HepG2 (cell line): Measurements from ENCODE around the gene CEACAM16. TPM values are rescaled to one million over a fixed set of nuclear protein-coding genes. Genes with fewer than 3 reads are reported as not detected.

Experiments used
- ARNTL ChIP-seq: sonication (generic); formaldehyde crosslinking; IDR thresholded peaks from 2 replicates; pipeline ENCODE4 v1.4.0; 2020; ENCODE audit warnings: mild to moderate bottlenecking, missing genetic modification reagents
- HOXA7 ChIP-seq: sonication (generic); formaldehyde crosslinking; IDR thresholded peaks from 2 replicates; pipeline ENCODE4 v1.8.1; 2022; ENCODE audit warnings: mild to moderate bottlenecking, missing genetic modification reagents, moderate library complexity
- ISL2 ChIP-seq: sonication (generic); formaldehyde crosslinking; IDR thresholded peaks from 2 replicates; pipeline ENCODE4 v1.5.0; 2020; ENCODE audit warnings: missing genetic modification reagents
- NFIB ChIP-seq: sonication (generic); formaldehyde crosslinking; IDR thresholded peaks from 2 replicates; pipeline ENCODE4 v1.9.0; 2021; ENCODE audit warnings: missing genetic modification reagents, mild to moderate bottlenecking, borderline replicate concordance
- RCOR2 ChIP-seq: IDR thresholded peaks from 2 replicates; pipeline ENCODE4 v1.6.1; 2016; ENCODE audit warnings: missing biosample characterization, missing genetic modification reagents
- ZBTB33 ChIP-seq: sonication (generic); formaldehyde crosslinking; IDR thresholded peaks from 2 replicates; pipeline ENCODE4 v1.4.0; 2020; ENCODE audit warnings: missing genetic modification reagents
- ZNF407 ChIP-seq: sonication (generic); formaldehyde crosslinking; IDR thresholded peaks from one replicate; pipeline ENCODE4 v1.5.1; 2020; ENCODE audit warnings: mild to moderate bottlenecking, missing genetic modification reagents; ENCODE audit errors: not compliant biosample characterization
- ZNF607 ChIP-seq: sonication (generic); formaldehyde crosslinking; IDR thresholded peaks from 2 replicates; pipeline ENCODE4 v1.5.1; 2020; ENCODE audit warnings: missing genetic modification reagents, mild to moderate bottlenecking, borderline replicate concordance
- ZNF672 ChIP-seq: sonication (generic); formaldehyde crosslinking; IDR thresholded peaks from 2 replicates; pipeline ENCODE4 v1.8.1; 2022; ENCODE audit warnings: missing genetic modification reagents
- polyA plus RNA-seq, 8 experiments: library from polyadenylated mRNA; depleted of rRNA in 3 of 8; stranded (reverse) in 7 of 8; unstranded in 1 of 8; fragments of >200 nt; fragmentation: Illumina TruSeq in 4 of 8; extraction: Trizol in 4 of 8; gene quantifications; 2 replicates each; pipeline versions ENCODE4 v1.2.1 to v1.2.3, GENCODE V29; 2011 to 2016; ENCODE audit warnings: low read depth in 4 of 8, missing spikeins in 1 of 8, mixed read lengths in 1 of 8; ENCODE audit not compliant: insufficient read depth in 1 of 8
- total RNA-seq, 5 experiments: library from RNA; depleted of rRNA; stranded (reverse); fragments of >200 nt; fragmentation: Illumina TruSeq; extraction: Trizol; gene quantifications; 2 replicates each; pipeline ENCODE4 v1.2.3, GENCODE V29; 2016; ENCODE audit warnings: low read depth in 1 of 5
- TF ChIP-seq, protein P1 (sequence below): sonication (generic); formaldehyde crosslinking; IDR thresholded peaks from 2 replicates; pipeline ENCODE4 v1.9.0; 2021; ENCODE audit warnings: missing genetic modification reagents, borderline replicate concordance
- TF ChIP-seq, protein P2 (sequence below): sonication (generic); formaldehyde crosslinking; IDR thresholded peaks from 2 replicates; pipeline ENCODE4 v1.8.1; 2023; ENCODE audit warnings: mild to moderate bottlenecking, missing genetic modification reagents, borderline replicate concordance
- TF ChIP-seq, protein P3 (sequence below): sonication (generic); formaldehyde crosslinking; IDR thresholded peaks from 2 replicates; pipeline ENCODE4 v1.4.0; 2020; ENCODE audit warnings: mild to moderate bottlenecking, missing genetic modification reagents

The CEACAM16 gene
- total and polyA plus RNA-seq, 2 of the 13 experiments (the other 11 are each of a cell fraction or from before 2014, with no cell fraction given) = not detected

DNA sequence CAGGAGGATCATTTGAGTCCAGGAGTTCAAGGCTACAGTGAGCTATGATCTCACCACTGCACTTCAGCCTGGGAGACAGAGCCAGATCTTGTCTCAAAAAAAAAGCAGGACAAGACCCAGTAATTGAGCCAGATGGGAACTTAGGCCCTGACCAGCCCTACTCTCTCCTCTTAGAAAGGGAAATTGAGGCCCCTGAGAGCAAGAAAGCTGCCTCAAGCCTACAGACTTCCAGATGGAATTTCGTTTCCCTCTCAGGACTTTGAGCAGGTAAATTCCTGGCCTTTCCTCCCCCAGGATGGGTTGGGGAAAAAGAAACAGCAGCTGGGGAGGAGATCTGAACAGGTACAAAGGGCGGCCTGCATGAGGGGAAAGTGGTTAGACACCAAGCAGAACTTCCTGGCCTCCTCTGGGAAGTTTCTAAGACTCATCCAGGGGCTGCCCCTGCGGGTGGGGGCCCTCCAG is 46.0 kb downstream of the CEACAM16 start (continued):
- no peak for TF ChIP-seq ZNF407 (CRISPR knock-in tag)
- TF ChIP-seq, protein P1, sequence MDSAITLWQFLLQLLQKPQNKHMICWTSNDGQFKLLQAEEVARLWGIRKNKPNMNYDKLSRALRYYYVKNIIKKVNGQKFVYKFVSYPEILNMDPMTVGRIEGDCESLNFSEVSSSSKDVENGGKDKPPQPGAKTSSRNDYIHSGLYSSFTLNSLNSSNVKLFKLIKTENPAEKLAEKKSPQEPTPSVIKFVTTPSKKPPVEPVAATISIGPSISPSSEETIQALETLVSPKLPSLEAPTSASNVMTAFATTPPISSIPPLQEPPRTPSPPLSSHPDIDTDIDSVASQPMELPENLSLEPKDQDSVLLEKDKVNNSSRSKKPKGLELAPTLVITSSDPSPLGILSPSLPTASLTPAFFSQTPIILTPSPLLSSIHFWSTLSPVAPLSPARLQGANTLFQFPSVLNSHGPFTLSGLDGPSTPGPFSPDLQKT (CRISPR knock-in tag) = no peak
- TF ChIP-seq HOXA7 (CRISPR knock-in tag) = no peak
- peak; percentile 57; the same call in 1 of the 2 replicates for TF ChIP-seq RCOR2 (CRISPR knock-in tag)
- TF ChIP-seq, protein P2, sequence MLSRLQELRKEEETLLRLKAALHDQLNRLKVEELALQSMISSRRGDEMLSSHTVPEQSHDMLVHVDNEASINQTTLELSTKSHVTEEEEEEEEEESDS = no peak
- no peak for TF ChIP-seq ISL2 (CRISPR knock-in tag)
- no peak for TF ChIP-seq NFIB (CRISPR knock-in tag)
- TF ChIP-seq ARNTL (CRISPR knock-in tag) = no peak
- no peak for TF ChIP-seq ZBTB33 (CRISPR knock-in tag)
- TF ChIP-seq, protein P3, sequence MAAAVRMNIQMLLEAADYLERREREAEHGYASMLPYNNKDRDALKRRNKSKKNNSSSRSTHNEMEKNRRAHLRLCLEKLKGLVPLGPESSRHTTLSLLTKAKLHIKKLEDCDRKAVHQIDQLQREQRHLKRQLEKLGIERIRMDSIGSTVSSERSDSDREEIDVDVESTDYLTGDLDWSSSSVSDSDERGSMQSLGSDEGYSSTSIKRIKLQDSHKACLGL (CRISPR knock-in tag) = no peak
- no peak for TF ChIP-seq ZNF672 (CRISPR knock-in tag)
- TF ChIP-seq ZNF607 (CRISPR knock-in tag) = no peak
